K562 (cell line): ENCODE measurements around the gene IPO11. TPM values are rescaled to one million over a fixed set of nuclear protein-coding genes. Genes with fewer than 3 reads are reported as not detected.

Source experiments
- ARID1B ChIP-seq: fragments of 450-650 bp; IDR thresholded peaks from 2 replicates; pipeline ENCODE4 v1.6.1; 2016; ENCODE audit warnings: antibody characterized with exemption, mild to moderate bottlenecking, inconsistent platforms
- ATF7 ChIP-seq: fragments of 450-650 bp; IDR thresholded peaks from 2 replicates; pipeline ENCODE4 v1.7.1; 2014; ENCODE audit warnings: mild to moderate bottlenecking, moderate library complexity
- CBX2 ChIP-seq: fragments of 200-600 bp; sonication (generic); IDR thresholded peaks from one replicate; pipeline ENCODE4 v1.6.1; 2012; ENCODE audit warnings: mild to moderate bottlenecking, low read length, inconsistent platforms; ENCODE audit not compliant: insufficient read depth, poor library complexity, severe bottlenecking
- CHAMP1 ChIP-seq: fragments of 450-650 bp; IDR thresholded peaks from 2 replicates; pipeline ENCODE4 v1.6.1; 2016; ENCODE audit warnings: mild to moderate bottlenecking
- DPF2 ChIP-seq: fragments of 450-650 bp; IDR thresholded peaks from 2 replicates; pipeline ENCODE4 v1.6.1; 2016
- FOXK2 ChIP-seq, 2 experiments: fragments of 450-650 bp; IDR thresholded peaks in 1 of 2; conservative IDR thresholded peaks in 1 of 2; 2 replicates each; pipeline ENCODE4 v1.6.1; 2016; ENCODE audit warnings: low read depth in 2 of 2, mild to moderate bottlenecking in 1 of 2
- JUND ChIP-seq, 2 experiments: IDR thresholded peaks; 2 replicates in 1 of 2; 3 replicates in 1 of 2; pipeline ENCODE4 v1.6.1; 2011; ENCODE audit warnings: borderline replicate concordance in 2 of 2, low read depth in 2 of 2, low read length in 2 of 2, improper control_type of control experiment in 1 of 2, missing biosample characterization in 1 of 2, missing genetic modification characterization in 1 of 2, missing genetic modification reagents in 1 of 2
- NBN ChIP-seq: fragments of 450-650 bp; IDR thresholded peaks from 2 replicates; pipeline ENCODE4 v1.6.1; 2016; ENCODE audit warnings: low read depth, mild to moderate bottlenecking
- PRDM10 ChIP-seq: fragments of 450-650 bp; IDR thresholded peaks from 2 replicates; pipeline ENCODE4 v1.6.1; 2018; ENCODE audit not compliant: partially characterized antibody
- SIN3A ChIP-seq, 2 experiments: fragments of 150-350 bp in 1 of 2; IDR thresholded peaks; 2 replicates each; pipeline ENCODE4 v1.6.1; 2011 to 2016; ENCODE audit warnings: borderline replicate concordance in 2 of 2, low read depth in 2 of 2, low read length in 2 of 2, mild to moderate bottlenecking in 2 of 2, moderate library complexity in 2 of 2; ENCODE audit not compliant: control insufficient read depth in 1 of 2
- SMARCE1 ChIP-seq: fragments of 450-650 bp; IDR thresholded peaks from 2 replicates; pipeline ENCODE4 v1.7.1; 2016; ENCODE audit warnings: mild to moderate bottlenecking
- SP2 ChIP-seq: IDR thresholded peaks from 2 replicates; pipeline ENCODE4 v1.6.1; 2011; ENCODE audit warnings: mild to moderate bottlenecking, low read depth, low read length, moderate library complexity; ENCODE audit not compliant: poor library complexity, severe bottlenecking; ENCODE audit errors: extremely low read depth
- TCFL5 ChIP-seq: fragments of 250-450 bp; sonication (Bioruptor Pico); conservative IDR thresholded peaks from 2 replicates; pipeline ENCODE4 v1.6.1; 2021; ENCODE audit warnings: mild to moderate bottlenecking, moderate library complexity, matching md5 sums
- YY1 ChIP-seq, 3 experiments: IDR thresholded peaks; 2 replicates each; pipeline ENCODE4 v1.6.1; 2011; ENCODE audit warnings: low read length in 2 of 3, mild to moderate bottlenecking in 2 of 3, moderate library complexity in 2 of 3, borderline replicate concordance in 1 of 3, control low read depth in 1 of 3, low read depth in 1 of 3; ENCODE audit not compliant: insufficient read depth in 3 of 3, insufficient replicate concordance in 2 of 3, control insufficient read depth in 1 of 3, insufficient read length in 1 of 3; ENCODE audit errors: extremely low read depth in 1 of 3
- ZNF592 ChIP-seq: fragments of 450-650 bp; IDR thresholded peaks from 2 replicates; pipeline ENCODE4 v1.6.1; 2017; ENCODE audit warnings: antibody characterized with exemption, mild to moderate bottlenecking
- ZNF707 ChIP-seq: fragments of 250-450 bp; sonication (Bioruptor Pico); conservative IDR thresholded peaks from 2 replicates; pipeline ENCODE4 v1.8.0; 2022; ENCODE audit warnings: inconsistent platforms, mild to moderate bottlenecking, moderate library complexity
- polyA plus RNA-seq, 8 experiments: library from polyadenylated mRNA; depleted of rRNA in 4 of 8; stranded (reverse) in 5 of 8; unstranded in 3 of 8; fragments of >200 nt; fragmentation: Nextera tagmentation in 2 of 8; fragmentation: Illumina TruSeq in 1 of 8; extraction: Ambion mirVana in 2 of 8; extraction: Trizol in 1 of 8; gene quantifications; 2 replicates each; pipeline versions ENCODE4 v1.2.1 to v1.2.3, GENCODE V29; 2011 to 2014; ENCODE audit warnings: inconsistent platforms in 1 of 8, missing spikeins in 1 of 8
- total RNA-seq, 7 experiments: library from RNA; depleted of rRNA in 6 of 7; stranded (reverse); fragments of >200 nt in 6 of 7; fragmentation: Illumina TruSeq in 2 of 7; extraction: Trizol in 2 of 7; gene quantifications; 2 replicates each; pipeline versions ENCODE4 v1.2.1 to v1.2.3, GENCODE V29; 2011 to 2021; ENCODE audit warnings: low replicate concordance in 1 of 7

Gene IPO11
- total and polyA plus RNA-seq, 9 of the 15 experiments (the other 6 are each of a cell fraction or from before 2014, with no cell fraction given): 38.7 to 96.0 (median 70.9) TPM

GRCh38 chr5:62376064-62376463, 36.5 kb upstream of the IPO11 start (continued):
- peak in 1 of 3 experiments; percentile 21 for TF ChIP-seq YY1 (IDR thresholded peaks at IDR 0.05; ENCODE audit: borderline replicate concordance in 1 of 3, control insufficient read depth in 1 of 3, extremely low read depth in 1 of 3, insufficient read depth in 3 of 3, insufficient read length in 1 of 3, insufficient replicate concordance in 2 of 3, low read depth in 1 of 3, low read length in 2 of 3)
- no peak for TF ChIP-seq CBX2
- TF ChIP-seq ARID1B: peak; percentile 76
- TF ChIP-seq ZNF592: peak; percentile 73
- no peak for TF ChIP-seq SP2
- no peak for TF ChIP-seq CHAMP1
- TF ChIP-seq ATF7: peak; percentile 83
- no peak for TF ChIP-seq TCFL5 (CRISPR knock-in tag)
- peak; percentile 46; the same call in 1 of the 2 replicates for TF ChIP-seq SMARCE1
- peak; percentile 83 for TF ChIP-seq DPF2
- TF ChIP-seq JUND (IDR thresholded peaks at IDR 0.05; ENCODE audit: borderline replicate concordance, low read depth, low read length): peak; percentile 79; the same call in 1 of the 2 replicates
- TF ChIP-seq JUND (tag; IDR thresholded peaks at IDR 0.05; ENCODE audit: borderline replicate concordance, low read depth, low read length): peak; percentile 83; the same call in 2 of the 3 replicates
- TF ChIP-seq ZNF707 (CRISPR knock-in tag): no peak
- TF ChIP-seq SIN3A (IDR thresholded peaks at IDR 0.05; ENCODE audit: borderline replicate concordance in 2 of 2, control insufficient read depth in 1 of 2, low read depth in 2 of 2, low read length in 2 of 2): no peak
- TF ChIP-seq NBN: no peak
- peak; percentile 36 for TF ChIP-seq PRDM10
- TF ChIP-seq FOXK2 (conservative IDR thresholded peaks at IDR 0.05 in 1 of 2, IDR thresholded peaks at IDR 0.05 in 1 of 2; ENCODE audit: low read depth in 2 of 2): peak in 1 of 2 experiments; percentile 39; a peak in 1 of 4 replicates
